HG02840 (cell line): ENCODE data around the gene GMEB2.
"Not testable (repeated sequence)": the region's sequence is repeated elsewhere in the genome, so short reads cannot be mapped to it uniquely, and the experiment has no call there.

ENCODE experiments used
- ATAC-seq: cut with Tn5 transposase; IDR thresholded peaks from one replicate; pipeline ENCODE4 v1.9.1; 2021; ENCODE audit warnings: mild to moderate bottlenecking, moderate library complexity, moderate number of reproducible peaks; ENCODE audit not compliant: unreplicated experiment, low FRiP score

Gene GMEB2

GRCh38 chr20:63562461-63563224, 64.3 kb downstream of the GMEB2 start:
- no peak for ATAC-seq

- ATAC-seq, result no peak
These were observed 65.1 kb downstream of the GMEB2 start for GRCh38 chr20:63561624-63562396.

- ATAC-seq, result no peak
These were observed 65.9 kb downstream of the GMEB2 start for GRCh38 chr20:63560856-63561609.

GRCh38 chr20:63560333-63560805, 66.5 kb downstream of the GMEB2 start:
- no peak for ATAC-seq

- not testable (repeated sequence) for ATAC-seq
These were observed 67.2 kb downstream of the GMEB2 start for GRCh38 chr20:63559485-63560332.

GRCh38 chr20:63558804-63559484, 68.0 kb downstream of the GMEB2 start:
- no peak for ATAC-seq

GRCh38 chr20:63557481-63557891, 69.4 kb downstream of the GMEB2 start:
- ATAC-seq, result no peak

- ATAC-seq, result no peak
These were observed 69.9 kb downstream of the GMEB2 start for GRCh38 chr20:63556873-63557478.

- ATAC-seq, result no peak
These were observed 71.1 kb downstream of the GMEB2 start for GRCh38 chr20:63555661-63556381.

- ATAC-seq, result no peak
These were observed 72.3 kb downstream of the GMEB2 start for GRCh38 chr20:63554361-63555278.

- no peak for ATAC-seq
These were observed 73.0 kb downstream of the GMEB2 start, which contains the start of gene FNDC11 for GRCh38 chr20:63553933-63554290. Gene FNDC11 (plus strand): TSS chr20:63554159. CDS start chr20:63555664, 1,505 bp downstream.

- no peak for ATAC-seq
These were observed 73.5 kb downstream of the GMEB2 start for GRCh38 chr20:63553251-63553932.

- no peak for ATAC-seq
These were observed 74.2 kb downstream of the GMEB2 start for GRCh38 chr20:63552481-63553249.

GRCh38 chr20:63551068-63551467, 75.8 kb downstream of the GMEB2 start:
- no peak for ATAC-seq

- ATAC-seq, result no peak
These were observed 77.1 kb downstream of the GMEB2 start for GRCh38 chr20:63549679-63550282.

GRCh38 chr20:63549019-63549418, 77.9 kb downstream of the GMEB2 start:
- no peak for ATAC-seq
